Loucy (cell line): Measurements from ENCODE around the gene NCOA4.

Experiments used
- EZH2phosphoT487 ChIP-seq: fragments of 200-600 bp; IDR thresholded peaks from 2 replicates; pipeline ENCODE4 v1.6.1; 2018; ENCODE audit warnings: antibody characterized with exemption, mild to moderate bottlenecking, moderate library complexity, borderline replicate concordance
- TF ChIP-seq, protein P1 (sequence below): fragments of 200-600 bp; sonication (generic); conservative IDR thresholded peaks from 2 replicates; pipeline ENCODE4 v1.5.1; 2014; ENCODE audit warnings: mild to moderate bottlenecking, antibody characterized with exemption, low read length

DNA sequence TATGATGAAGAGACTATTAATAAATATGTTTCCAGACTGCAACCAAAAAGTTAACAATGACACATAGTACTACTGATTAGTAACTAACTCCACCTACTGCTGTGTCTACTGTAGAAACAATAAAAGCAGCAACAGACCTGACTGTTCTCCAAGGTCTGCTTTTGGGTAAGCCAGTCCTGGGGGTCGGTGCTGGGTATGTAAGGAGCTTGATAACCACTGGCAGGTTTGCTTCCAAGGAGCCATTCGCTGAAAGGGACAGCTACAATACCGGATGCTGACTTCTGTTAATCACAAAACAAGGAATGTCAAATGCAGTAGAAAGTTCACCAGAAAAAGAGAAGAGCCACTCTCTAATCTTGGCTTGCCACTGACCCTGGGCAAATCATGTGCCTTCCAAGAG, 17.7 kb downstream of the NCOA4 start:
- TF ChIP-seq, protein P1, sequence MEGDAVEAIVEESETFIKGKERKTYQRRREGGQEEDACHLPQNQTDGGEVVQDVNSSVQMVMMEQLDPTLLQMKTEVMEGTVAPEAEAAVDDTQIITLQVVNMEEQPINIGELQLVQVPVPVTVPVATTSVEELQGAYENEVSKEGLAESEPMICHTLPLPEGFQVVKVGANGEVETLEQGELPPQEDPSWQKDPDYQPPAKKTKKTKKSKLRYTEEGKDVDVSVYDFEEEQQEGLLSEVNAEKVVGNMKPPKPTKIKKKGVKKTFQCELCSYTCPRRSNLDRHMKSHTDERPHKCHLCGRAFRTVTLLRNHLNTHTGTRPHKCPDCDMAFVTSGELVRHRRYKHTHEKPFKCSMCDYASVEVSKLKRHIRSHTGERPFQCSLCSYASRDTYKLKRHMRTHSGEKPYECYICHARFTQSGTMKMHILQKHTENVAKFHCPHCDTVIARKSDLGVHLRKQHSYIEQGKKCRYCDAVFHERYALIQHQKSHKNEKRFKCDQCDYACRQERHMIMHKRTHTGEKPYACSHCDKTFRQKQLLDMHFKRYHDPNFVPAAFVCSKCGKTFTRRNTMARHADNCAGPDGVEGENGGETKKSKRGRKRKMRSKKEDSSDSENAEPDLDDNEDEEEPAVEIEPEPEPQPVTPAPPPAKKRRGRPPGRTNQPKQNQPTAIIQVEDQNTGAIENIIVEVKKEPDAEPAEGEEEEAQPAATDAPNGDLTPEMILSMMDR: no peak
- TF ChIP-seq EZH2phosphoT487: no peak
